PC-3 (cell line): ENCODE data around the gene SERPINB8. TPM values are rescaled to one million over a fixed set of nuclear protein-coding genes. Genes with fewer than 3 reads are reported as not detected.

Experiments used
- ATAC-seq: fragments of 200-7000 bp; cut with Tn5 transposase; 2 replicates; pipeline ENCODE4 v1.9.1; 2020; ENCODE audit warnings: mild to moderate bottlenecking, moderate library complexity
- BruUV-seq: library from RNA; stranded (reverse); fragments of 400-500 nt; replicated peaks from 2 replicates; lab custom pipeline; 2021; lab: Mats Ljungman, UMichigan
- CTCF ChIA-PET: fragments of 300-600 bp; sonication (Branson Sonifier 250); formaldehyde crosslinking; loops from one replicate; lab custom pipeline; 2022; ENCODE audit warnings: antibody characterized with exemption; lab: Charles Lee
- POLR2A ChIA-PET: fragments of 300-600 bp; sonication (Branson Sonifier 250); formaldehyde crosslinking; loops from one replicate; lab custom pipeline; 2022; ENCODE audit warnings: antibody characterized with exemption; ENCODE audit not compliant: unreplicated experiment; lab: Charles Lee
- DNase-seq: peaks from one replicate; pipeline ENCODE4 v3.0.0-alpha.2; 2015
- H2AFZ ChIP-seq: fragments of 300-600 bp; sonication (generic); 2 replicates; pipeline ENCODE4 v1.6.0; 2016; ENCODE audit warnings: antibody characterized with exemption, low read length
- H3F3A ChIP-seq: fragments of 300-600 bp; sonication (generic); one replicate; pipeline ENCODE4 v1.6.0; 2017; ENCODE audit warnings: antibody characterized with exemption, low read length, control low read depth, mild to moderate bottlenecking; ENCODE audit not compliant: unreplicated experiment
- H3K27ac ChIP-seq: fragments of 300-600 bp; sonication (generic); 2 replicates; pipeline ENCODE4 v1.5.1; 2016; ENCODE audit warnings: mild to moderate bottlenecking, low read length
- H3K27me3 ChIP-seq: fragments of 300-600 bp; sonication (generic); 2 replicates; pipeline ENCODE4 v1.6.1; 2016; ENCODE audit warnings: low read length, mixed read lengths
- H3K36me3 ChIP-seq: fragments of 300-600 bp; sonication (generic); 2 replicates; pipeline ENCODE4 v1.6.1; 2016; ENCODE audit warnings: low read depth, mixed run types, low read length, mixed read lengths
- H3K4me1 ChIP-seq: fragments of 300-600 bp; sonication (generic); 2 replicates; pipeline ENCODE4 v1.5.1; 2016; ENCODE audit warnings: low read length; ENCODE audit not compliant: insufficient read depth
- H3K4me2 ChIP-seq: fragments of 300-600 bp; sonication (generic); 2 replicates; pipeline ENCODE4 v1.6.0; 2016; ENCODE audit warnings: low read length
- H3K4me3 ChIP-seq: fragments of 300-600 bp; sonication (generic); 2 replicates; pipeline ENCODE4 v1.5.1; 2016; ENCODE audit warnings: mild to moderate bottlenecking, low read length, mixed read lengths
- H3K79me2 ChIP-seq: fragments of 300-600 bp; sonication (generic); 2 replicates; pipeline ENCODE4 v1.6.1; 2017; ENCODE audit warnings: low read length, mixed read lengths
- H3K9ac ChIP-seq: fragments of 300-600 bp; sonication (generic); 2 replicates; pipeline ENCODE4 v1.6.0; 2016; ENCODE audit warnings: mild to moderate bottlenecking, low read length
- H3K9me2 ChIP-seq: fragments of 300-600 bp; sonication (generic); replicated peaks from 2 replicates; pipeline ENCODE4 v1.6.1; 2016; ENCODE audit warnings: mixed run types, low read length, mixed read lengths
- H3K9me3 ChIP-seq: fragments of 300-600 bp; sonication (generic); 2 replicates; pipeline ENCODE4 v1.6.1; 2016; ENCODE audit warnings: low read length, mixed read lengths
- H4K20me1 ChIP-seq: fragments of 300-600 bp; sonication (generic); 2 replicates; pipeline ENCODE4 v1.6.1; 2016; ENCODE audit warnings: low read length, mixed read lengths
- CTCF ChIP-seq: fragments of 300-600 bp; sonication (generic); conservative IDR thresholded peaks from 2 replicates; pipeline ENCODE4 v1.5.1; 2017; ENCODE audit warnings: antibody characterized with exemption, low read depth, mild to moderate bottlenecking, low read length
- EZH2 ChIP-seq: fragments of 300-600 bp; sonication (generic); IDR thresholded peaks from one replicate; pipeline ENCODE4 v1.6.1; 2017; ENCODE audit warnings: antibody characterized with exemption, mild to moderate bottlenecking, low read length; ENCODE audit not compliant: unreplicated experiment
- EZH2phosphoT487 ChIP-seq: fragments of 300-600 bp; sonication (generic); IDR thresholded peaks from 2 replicates; pipeline ENCODE4 v1.6.1; 2018; ENCODE audit warnings: mild to moderate bottlenecking, antibody characterized with exemption, low read length, borderline replicate concordance
- intact Hi-C: fragments of 100-400 bp; cut with micrococcal nuclease; formaldehyde crosslinking; loops from 2 replicates; pipeline ENCODE4 v1.9.0; 2023
- total RNA-seq: library from RNA; depleted of rRNA; stranded (reverse); fragments of >200 nt; gene quantifications from 2 replicates; pipeline ENCODE4 v1.2.3, GENCODE V29; 2014

SERPINB8 gene
- total RNA-seq, 1 experiment from 2014 or later: 21.1 TPM

GRCh38 chr18:63987743-63988142 is 17.9 kb downstream of the SERPINB8 start:
- no TSS peak for BruUV-seq
- Histone ChIP-seq H3K4me2 (no peak overlapping the region), H3K4me3 (no peak overlapping the region), H3K79me2 (no peaks in the 10 kb centered on the region), H3K4me1 (no peaks in the 10 kb centered on the region), H3K27ac (no peak overlapping the region), H2AFZ (no peak overlapping the region), H3F3A (no peaks in the 10 kb centered on the region), H3K9me2 (no peaks in the 10 kb centered on the region), H3K27me3 (no peaks in the 10 kb centered on the region), H4K20me1 (no peaks in the 10 kb centered on the region), H3K9me3 (no peaks in the 10 kb centered on the region), H3K36me3 (peaks cover 22% of the 10 kb centered on the region), H3K9ac (no peak overlapping the region)
- ChIA-PET POLR2A (no interaction called here), CTCF (no interaction called here)
- DNase-seq (no peak), ATAC-seq (no peak)
- intact Hi-C loops: no loop called here
- TF ChIP-seq CTCF (no peak), EZH2 (no peak), EZH2phosphoT487 (no peak)

- ATAC-seq (no peak), DNase-seq (no peak)
- no peak overlapping the region for H3K4me3 ChIP-seq
- intact Hi-C loops: no loop called here
- no peak overlapping the region for H3K27ac ChIP-seq
- 0 out of 2 replicates have a peak, but pooled peaks cover 8% of the 10 kb centered on the region for H3K4me1 ChIP-seq
- TF ChIP-seq EZH2 (no peak), EZH2phosphoT487 (no peak)
- CTCF ChIA-PET: no interaction called here
- H3K9me3 ChIP-seq: peaks cover 13% of the 10 kb centered on the region; the same call in 1 of the 2 replicates
- no peaks in the 10 kb centered on the region for H4K20me1 ChIP-seq
- BruUV-seq: no TSS peak
- H3K36me3 ChIP-seq: peaks cover 12% of the 10 kb centered on the region
- POLR2A ChIA-PET: interaction anchor here (0.6 kb wide), 1 partner anchor 388 kb away, joined by 4 read pairs; no protein-coding TSS in a partner anchor
- no peaks in the 10 kb centered on the region for H3F3A ChIP-seq
- no peak overlapping the region for H3K9ac ChIP-seq
- no peaks in the 10 kb centered on the region for H3K79me2 ChIP-seq
- no peaks in the 10 kb centered on the region for H3K27me3 ChIP-seq
- no peak overlapping the region for H3K4me2 ChIP-seq
- no peak overlapping the region for H2AFZ ChIP-seq
- H3K9me2 ChIP-seq: no peaks in the 10 kb centered on the region
These were observed 22.9 kb downstream of the SERPINB8 start for GRCh38 chr18:63992751-63993150.

- intact Hi-C loops: no loop called here
- peak; percentile 62 for DNase-seq
- BruUV-seq: no TSS peak
- Histone ChIP-seq H3K79me2 (no peaks in the 10 kb centered on the region), H3K9me3 (peaks cover 13% of the 10 kb centered on the region; the same call in 1 of the 2 replicates), H2AFZ (no peak overlapping the region), H3K4me2 (no peak overlapping the region), H3K4me3 (no peak overlapping the region), H3K9me2 (no peaks in the 10 kb centered on the region), H3K9ac (no peak overlapping the region), H3K27me3 (no peaks in the 10 kb centered on the region), H3K4me1 (0 out of 2 replicates have a peak, but pooled peaks cover 8% of the 10 kb centered on the region), H3F3A (no peaks in the 10 kb centered on the region), H4K20me1 (no peaks in the 10 kb centered on the region), H3K36me3 (0 out of 2 replicates have a peak, but pooled peaks cover 7% of the 10 kb centered on the region), H3K27ac (no peak overlapping the region)
- POLR2A ChIA-PET: no interaction called here
- CTCF ChIA-PET: interaction anchor here (1.0 kb wide), 1 partner anchor 46 kb away, joined by 5 read pairs; the partner anchor contains the start of gene HMSD
- peak; percentile 87 for TF ChIP-seq CTCF
- no peak for TF ChIP-seq EZH2phosphoT487
- no peak for TF ChIP-seq EZH2
- peak; percentile 37 for ATAC-seq
These were observed 25.0 kb downstream of the SERPINB8 start for GRCh38 chr18:63994783-63995399.
